Measurements from ENCODE around the gene MOB3A. TPM values are rescaled to one million over a fixed set of nuclear protein-coding genes. Genes with fewer than 3 reads are reported as not detected.

MOB3A gene
- total and polyA plus RNA-seq, 2 experiments from 2014 or later = 15.7 to 25.1 TPM

DNA sequence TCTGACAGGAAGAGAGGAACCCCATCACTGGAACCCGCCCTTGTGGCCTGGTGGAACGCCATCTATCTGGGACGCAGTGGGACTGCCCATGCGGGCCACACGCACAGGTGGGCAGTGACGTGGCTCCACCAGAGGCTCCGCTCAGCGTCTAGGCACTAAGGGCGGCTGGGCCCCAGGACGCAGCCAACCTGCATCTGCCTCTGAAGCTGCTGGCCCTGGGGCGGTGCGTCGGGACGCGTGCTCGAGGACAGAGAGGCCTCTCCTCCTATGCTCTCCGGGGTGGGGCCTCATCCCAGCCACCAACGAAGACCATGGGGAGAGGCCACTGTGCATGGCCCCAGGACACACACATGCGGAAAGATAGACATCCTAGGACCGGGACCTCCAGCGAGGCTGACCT is 18.7 kb upstream of the MOB3A start:
- H3K36me3 ChIP-seq (replicated peaks; ENCODE audit: insufficient read depth, low read depth) = no peaks in the 10 kb centered on the region
- no peak overlapping the region for H3K27ac ChIP-seq
- no peaks in the 10 kb centered on the region for H3K9me2 ChIP-seq (replicated peaks; ENCODE audit: insufficient read depth)
- no peaks in the 10 kb centered on the region for H3K79me2 ChIP-seq
- H3K4me2 ChIP-seq = no peak overlapping the region
- no peaks in the 10 kb centered on the region for H3K4me1 ChIP-seq (ENCODE audit: insufficient read depth)
- no peak for DNase-seq (ENCODE audit: low spot score)
- no peak overlapping the region for H2AFZ ChIP-seq
- no peaks in the 10 kb centered on the region for H3K27me3 ChIP-seq
- WGBS (ENCODE audit: low lambda C conversion rate, missing lambda C conversion rate) = 97% methylated on average over 21 of the region's 21 CpGs
- no peak overlapping the region for H3K4me3 ChIP-seq
- no peaks in the 10 kb centered on the region for H3K9me3 ChIP-seq (ENCODE audit: low read depth)
- H4K20me1 ChIP-seq (ENCODE audit: insufficient read depth, poor library complexity, severe bottlenecking) = no peaks in the 10 kb centered on the region
- TF ChIP-seq EZH2 (IDR thresholded peaks at IDR 0.05; ENCODE audit: borderline replicate concordance) (no peak), EZH2phosphoT487 (IDR thresholded peaks at IDR 0.05; ENCODE audit: low read depth, severe bottlenecking, unreplicated experiment) (no peak)
- TF ChIP-seq, protein P1, sequence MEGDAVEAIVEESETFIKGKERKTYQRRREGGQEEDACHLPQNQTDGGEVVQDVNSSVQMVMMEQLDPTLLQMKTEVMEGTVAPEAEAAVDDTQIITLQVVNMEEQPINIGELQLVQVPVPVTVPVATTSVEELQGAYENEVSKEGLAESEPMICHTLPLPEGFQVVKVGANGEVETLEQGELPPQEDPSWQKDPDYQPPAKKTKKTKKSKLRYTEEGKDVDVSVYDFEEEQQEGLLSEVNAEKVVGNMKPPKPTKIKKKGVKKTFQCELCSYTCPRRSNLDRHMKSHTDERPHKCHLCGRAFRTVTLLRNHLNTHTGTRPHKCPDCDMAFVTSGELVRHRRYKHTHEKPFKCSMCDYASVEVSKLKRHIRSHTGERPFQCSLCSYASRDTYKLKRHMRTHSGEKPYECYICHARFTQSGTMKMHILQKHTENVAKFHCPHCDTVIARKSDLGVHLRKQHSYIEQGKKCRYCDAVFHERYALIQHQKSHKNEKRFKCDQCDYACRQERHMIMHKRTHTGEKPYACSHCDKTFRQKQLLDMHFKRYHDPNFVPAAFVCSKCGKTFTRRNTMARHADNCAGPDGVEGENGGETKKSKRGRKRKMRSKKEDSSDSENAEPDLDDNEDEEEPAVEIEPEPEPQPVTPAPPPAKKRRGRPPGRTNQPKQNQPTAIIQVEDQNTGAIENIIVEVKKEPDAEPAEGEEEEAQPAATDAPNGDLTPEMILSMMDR (IDR thresholded peaks at IDR 0.05; ENCODE audit: poor library complexity) = no peak

DNA sequence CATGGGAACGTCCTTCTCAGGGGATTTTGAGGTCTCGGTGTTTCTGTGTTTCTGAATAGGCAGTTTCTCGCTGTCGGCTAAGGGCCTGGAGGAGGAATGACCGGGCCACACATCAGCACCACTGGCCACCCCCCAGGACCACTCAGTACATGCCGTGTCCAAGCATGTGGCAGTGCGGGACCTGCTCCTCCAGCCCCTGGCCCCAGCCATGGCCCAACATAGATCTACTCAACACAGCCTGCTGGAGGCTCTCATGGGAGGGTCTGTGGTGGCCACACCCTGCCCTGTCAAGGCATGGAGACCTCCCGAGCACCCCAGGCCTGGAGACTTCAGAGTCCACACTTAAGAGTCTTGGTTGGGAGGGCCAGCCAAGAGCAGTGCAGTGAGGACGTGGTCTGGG is 18.1 kb upstream of the MOB3A start:
- Histone ChIP-seq H3K4me1 (ENCODE audit: insufficient read depth) (no peaks in the 10 kb centered on the region), H3K9me3 (ENCODE audit: low read depth) (no peaks in the 10 kb centered on the region), H3K36me3 (replicated peaks; ENCODE audit: insufficient read depth, low read depth) (no peaks in the 10 kb centered on the region), H4K20me1 (ENCODE audit: insufficient read depth, poor library complexity, severe bottlenecking) (no peaks in the 10 kb centered on the region), H3K9me2 (replicated peaks; ENCODE audit: insufficient read depth) (no peaks in the 10 kb centered on the region), H3K27ac (no peak overlapping the region), H3K4me3 (no peak overlapping the region), H2AFZ (no peak overlapping the region), H3K4me2 (no peak overlapping the region), H3K27me3 (no peaks in the 10 kb centered on the region), H3K79me2 (no peaks in the 10 kb centered on the region)
- 97% methylated on average over 7 of the region's 9 CpGs for WGBS (ENCODE audit: low lambda C conversion rate, missing lambda C conversion rate)
- TF ChIP-seq EZH2phosphoT487 (IDR thresholded peaks at IDR 0.05; ENCODE audit: low read depth, severe bottlenecking, unreplicated experiment) (no peak), EZH2 (IDR thresholded peaks at IDR 0.05; ENCODE audit: borderline replicate concordance) (no peak)
- TF ChIP-seq, protein P1 (IDR thresholded peaks at IDR 0.05; ENCODE audit: poor library complexity) = no peak
- DNase-seq (ENCODE audit: low spot score) = no peak

DNA sequence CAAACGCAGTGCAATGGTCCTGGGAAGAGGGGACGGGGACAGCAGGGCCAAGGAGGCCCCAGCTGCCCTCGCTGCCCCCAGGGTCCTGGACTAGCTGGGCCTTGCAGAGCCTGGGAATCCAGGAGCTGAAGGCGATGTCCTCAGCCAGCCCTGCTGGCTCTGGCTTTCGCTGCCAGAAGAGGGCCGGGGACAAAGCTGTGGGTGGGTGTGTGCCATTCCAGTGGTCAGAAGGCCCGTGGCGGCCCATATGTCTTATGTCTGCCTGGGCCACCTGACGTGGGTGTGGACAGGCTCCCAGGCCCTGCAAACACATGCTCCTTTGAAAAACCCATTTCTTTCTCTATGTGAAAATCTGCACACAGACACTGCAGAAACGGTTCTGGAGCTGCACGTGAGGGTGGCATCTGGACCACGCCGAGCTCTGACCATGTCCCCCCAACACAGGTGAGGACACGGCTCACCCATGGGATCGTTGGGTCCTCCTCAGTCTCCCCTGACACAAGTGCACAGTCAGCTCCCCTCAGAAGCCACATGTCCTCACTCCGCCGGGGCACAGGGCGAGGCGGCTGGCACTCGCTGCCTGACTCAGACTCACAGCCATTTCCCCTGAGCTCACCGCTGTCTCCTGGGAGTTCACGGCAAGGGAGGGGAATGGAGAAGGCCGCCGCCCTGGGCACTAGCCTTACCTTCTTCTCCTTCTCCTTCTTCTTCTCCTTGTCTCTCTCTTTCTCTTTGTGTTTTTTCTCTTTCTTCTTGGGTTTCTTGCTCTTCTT is 17.5 kb upstream of the MOB3A start:
- no peak for DNase-seq (ENCODE audit: low spot score)
- Histone ChIP-seq H3K79me2 (no peaks in the 10 kb centered on the region), H3K4me1 (ENCODE audit: insufficient read depth) (no peaks in the 10 kb centered on the region), H3K9me3 (ENCODE audit: low read depth) (no peaks in the 10 kb centered on the region), H3K4me2 (no peak overlapping the region), H3K36me3 (replicated peaks; ENCODE audit: insufficient read depth, low read depth) (no peaks in the 10 kb centered on the region), H3K27ac (no peak overlapping the region), H4K20me1 (ENCODE audit: insufficient read depth, poor library complexity, severe bottlenecking) (no peaks in the 10 kb centered on the region), H3K4me3 (no peak overlapping the region), H3K27me3 (no peaks in the 10 kb centered on the region), H3K9me2 (replicated peaks; ENCODE audit: insufficient read depth) (no peaks in the 10 kb centered on the region), H2AFZ (no peak overlapping the region)
- 97% methylated on average over 22 of the region's 24 CpGs for WGBS (ENCODE audit: low lambda C conversion rate, missing lambda C conversion rate)
- TF ChIP-seq EZH2phosphoT487 (IDR thresholded peaks at IDR 0.05; ENCODE audit: low read depth, severe bottlenecking, unreplicated experiment) (no peak), EZH2 (IDR thresholded peaks at IDR 0.05; ENCODE audit: borderline replicate concordance) (no peak)
- TF ChIP-seq, protein P1 (IDR thresholded peaks at IDR 0.05; ENCODE audit: poor library complexity) = no peak
